K562 (cell line): ENCODE results near the gene TMEM164. TPM values are rescaled to one million over a fixed set of nuclear protein-coding genes. Genes with fewer than 3 reads are reported as not detected.

ENCODE experiments used
- ATF6 ChIP-seq: sonication (generic); formaldehyde crosslinking; IDR thresholded peaks from 2 replicates; pipeline ENCODE4 v1.4.0; 2020; ENCODE audit warnings: mild to moderate bottlenecking, missing genetic modification reagents
- CBFA2T3 ChIP-seq: fragments of 450-650 bp; IDR thresholded peaks from 2 replicates; pipeline ENCODE4 v1.6.1; 2017
- CHD2 ChIP-seq: IDR thresholded peaks from 2 replicates; pipeline ENCODE4 v1.6.1; 2011; ENCODE audit warnings: low read depth, low read length
- DNMT1 ChIP-seq: fragments of 450-650 bp; IDR thresholded peaks from 2 replicates; pipeline ENCODE4 v1.6.1; 2016; ENCODE audit warnings: antibody characterized with exemption, mild to moderate bottlenecking
- EGR1 ChIP-seq: fragments of 450-650 bp; conservative IDR thresholded peaks from 2 replicates; pipeline ENCODE4 v1.6.1; 2017; ENCODE audit warnings: mild to moderate bottlenecking
- FOXA3 ChIP-seq, 2 experiments: fragments of 450-650 bp in 1 of 2; sonication (generic) in 1 of 2; formaldehyde crosslinking; IDR thresholded peaks in 1 of 2; conservative IDR thresholded peaks in 1 of 2; 2 replicates each; pipeline versions ENCODE4 v1.4.0 to v1.8.0; 2020 to 2022; ENCODE audit warnings: mild to moderate bottlenecking in 2 of 2, missing genetic modification reagents in 1 of 2
- MTF1 ChIP-seq: fragments of 250-450 bp; sonication (Bioruptor Pico); IDR thresholded peaks from 2 replicates; pipeline ENCODE4 v1.9.0; 2021; ENCODE audit warnings: moderate library complexity, mild to moderate bottlenecking, inconsistent platforms, borderline replicate concordance
- NFATC3 ChIP-seq: fragments of 450-650 bp; IDR thresholded peaks from 2 replicates; pipeline ENCODE4 v1.6.1; 2017; ENCODE audit warnings: mild to moderate bottlenecking
- OTX1 ChIP-seq: fragments of 450-650 bp; formaldehyde crosslinking; IDR thresholded peaks from 2 replicates; pipeline ENCODE4 v1.4.0; 2022; ENCODE audit warnings: mild to moderate bottlenecking
- PHTF2 ChIP-seq: fragments of 250-450 bp; sonication (Bioruptor Pico); IDR thresholded peaks from 2 replicates; pipeline ENCODE4 v1.5.0; 2021; ENCODE audit warnings: mild to moderate bottlenecking
- RBM25 ChIP-seq: fragments of 200-400 bp; formaldehyde crosslinking; IDR thresholded peaks from 2 replicates; pipeline ENCODE4 v1.6.1; 2018; ENCODE audit warnings: low read length, low read depth, moderate library complexity; ENCODE audit not compliant: severe bottlenecking
- SAFB ChIP-seq: fragments of 200-400 bp; formaldehyde crosslinking; IDR thresholded peaks from 2 replicates; pipeline ENCODE4 v1.6.1; 2017; ENCODE audit warnings: low read depth, low read length, borderline replicate concordance
- TAF9B ChIP-seq: fragments of 450-650 bp; IDR thresholded peaks from 2 replicates; pipeline ENCODE4 v1.6.1; 2018; ENCODE audit warnings: mild to moderate bottlenecking; ENCODE audit not compliant: partially characterized antibody
- TFAM ChIP-seq: fragments of 250-450 bp; sonication (Bioruptor Pico); conservative IDR thresholded peaks from 2 replicates; pipeline ENCODE4 v1.5.0; 2021; ENCODE audit warnings: mild to moderate bottlenecking, moderate library complexity
- WHSC1 ChIP-seq: IDR thresholded peaks from one replicate; pipeline ENCODE4 v1.6.1; 2012; ENCODE audit warnings: low read length, control low read depth, inconsistent platforms
- ZBTB1 ChIP-seq: sonication (generic); formaldehyde crosslinking; IDR thresholded peaks from 2 replicates; pipeline ENCODE4 v1.8.1; 2023; ENCODE audit warnings: missing genetic modification reagents, low read depth, mild to moderate bottlenecking, borderline replicate concordance
- ZKSCAN3 ChIP-seq: fragments of 250-450 bp; sonication (Bioruptor Pico); IDR thresholded peaks from 2 replicates; pipeline ENCODE4 v1.4.0; 2020
- ZNF12 ChIP-seq: sonication (generic); formaldehyde crosslinking; IDR thresholded peaks from 2 replicates; pipeline ENCODE4 v1.4.0; 2020; ENCODE audit warnings: mild to moderate bottlenecking, missing genetic modification reagents
- ZNF696 ChIP-seq: fragments of 250-450 bp; sonication (Bioruptor Pico); conservative IDR thresholded peaks from 2 replicates; pipeline ENCODE4 v1.4.0; 2020; ENCODE audit warnings: mild to moderate bottlenecking, moderate library complexity
- polyA plus RNA-seq, 8 experiments: library from polyadenylated mRNA; depleted of rRNA in 4 of 8; stranded (reverse) in 5 of 8; unstranded in 3 of 8; fragments of >200 nt; fragmentation: Nextera tagmentation in 2 of 8; fragmentation: Illumina TruSeq in 1 of 8; extraction: Ambion mirVana in 2 of 8; extraction: Trizol in 1 of 8; gene quantifications; 2 replicates each; pipeline versions ENCODE4 v1.2.1 to v1.2.3, GENCODE V29; 2011 to 2014; ENCODE audit warnings: inconsistent platforms in 1 of 8, missing spikeins in 1 of 8
- total RNA-seq, 7 experiments: library from RNA; depleted of rRNA in 6 of 7; stranded (reverse); fragments of >200 nt in 6 of 7; fragmentation: Illumina TruSeq in 2 of 7; extraction: Trizol in 2 of 7; gene quantifications; 2 replicates each; pipeline versions ENCODE4 v1.2.1 to v1.2.3, GENCODE V29; 2011 to 2021; ENCODE audit warnings: low replicate concordance in 1 of 7
- TF ChIP-seq, protein P1 (sequence below): sonication (generic); formaldehyde crosslinking; IDR thresholded peaks from 2 replicates; pipeline ENCODE4 v1.8.1; 2023; ENCODE audit warnings: mild to moderate bottlenecking, missing genetic modification reagents
- TF ChIP-seq, protein P2 (sequence below): fragments of 200-800 bp; sonication (Bioruptor generic); IDR thresholded peaks from 2 replicates; pipeline ENCODE4 v1.6.1; 2016; ENCODE audit warnings: missing genetic modification characterization, missing compliant biosample characterization

TMEM164 gene
- total and polyA plus RNA-seq, 9 of the 15 experiments (the other 6 are each of a cell fraction or from before 2014, with no cell fraction given) = 2.4 to 57.3 (median 23.1) TPM

GRCh38 chrX:110119480-110119879, 116.6 kb downstream of the TMEM164 start (continued):
- TF ChIP-seq, protein P1, sequence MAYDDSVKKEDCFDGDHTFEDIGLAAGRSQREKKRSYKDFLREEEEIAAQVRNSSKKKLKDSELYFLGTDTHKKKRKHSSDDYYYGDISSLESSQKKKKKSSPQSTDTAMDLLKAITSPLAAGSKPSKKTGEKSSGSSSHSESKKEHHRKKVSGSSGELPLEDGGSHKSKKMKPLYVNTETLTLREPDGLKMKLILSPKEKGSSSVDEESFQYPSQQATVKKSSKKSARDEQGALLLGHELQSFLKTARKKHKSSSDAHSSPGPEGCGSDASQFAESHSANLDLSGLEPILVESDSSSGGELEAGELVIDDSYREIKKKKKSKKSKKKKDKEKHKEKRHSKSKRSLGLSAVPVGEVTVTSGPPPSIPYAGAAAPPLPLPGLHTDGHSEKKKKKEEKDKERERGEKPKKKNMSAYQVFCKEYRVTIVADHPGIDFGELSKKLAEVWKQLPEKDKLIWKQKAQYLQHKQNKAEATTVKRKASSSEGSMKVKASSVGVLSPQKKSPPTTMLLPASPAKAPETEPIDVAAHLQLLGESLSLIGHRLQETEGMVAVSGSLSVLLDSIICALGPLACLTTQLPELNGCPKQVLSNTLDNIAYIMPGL = no peak
- TF ChIP-seq WHSC1 (no peak), FOXA3 (CRISPR knock-in tag; conservative IDR thresholded peaks at IDR 0.05 in 1 of 2, IDR thresholded peaks at IDR 0.05 in 1 of 2) (no peak), PHTF2 (CRISPR knock-in tag) (no peak), ATF6 (no peak), CHD2 (no peak), OTX1 (CRISPR knock-in tag) (no peak), ZKSCAN3 (CRISPR knock-in tag) (no peak), TFAM (CRISPR knock-in tag) (no peak), MTF1 (CRISPR knock-in tag) (no peak), EGR1 (no peak), ZBTB1 (no peak), SAFB (no peak), NFATC3 (no peak), CBFA2T3 (peak; percentile 59), RBM25 (peak; percentile 61), DNMT1 (no peak), TAF9B (no peak), ZNF696 (CRISPR knock-in tag) (no peak), ZNF12 (CRISPR knock-in tag) (no peak)
- TF ChIP-seq, protein P2, sequence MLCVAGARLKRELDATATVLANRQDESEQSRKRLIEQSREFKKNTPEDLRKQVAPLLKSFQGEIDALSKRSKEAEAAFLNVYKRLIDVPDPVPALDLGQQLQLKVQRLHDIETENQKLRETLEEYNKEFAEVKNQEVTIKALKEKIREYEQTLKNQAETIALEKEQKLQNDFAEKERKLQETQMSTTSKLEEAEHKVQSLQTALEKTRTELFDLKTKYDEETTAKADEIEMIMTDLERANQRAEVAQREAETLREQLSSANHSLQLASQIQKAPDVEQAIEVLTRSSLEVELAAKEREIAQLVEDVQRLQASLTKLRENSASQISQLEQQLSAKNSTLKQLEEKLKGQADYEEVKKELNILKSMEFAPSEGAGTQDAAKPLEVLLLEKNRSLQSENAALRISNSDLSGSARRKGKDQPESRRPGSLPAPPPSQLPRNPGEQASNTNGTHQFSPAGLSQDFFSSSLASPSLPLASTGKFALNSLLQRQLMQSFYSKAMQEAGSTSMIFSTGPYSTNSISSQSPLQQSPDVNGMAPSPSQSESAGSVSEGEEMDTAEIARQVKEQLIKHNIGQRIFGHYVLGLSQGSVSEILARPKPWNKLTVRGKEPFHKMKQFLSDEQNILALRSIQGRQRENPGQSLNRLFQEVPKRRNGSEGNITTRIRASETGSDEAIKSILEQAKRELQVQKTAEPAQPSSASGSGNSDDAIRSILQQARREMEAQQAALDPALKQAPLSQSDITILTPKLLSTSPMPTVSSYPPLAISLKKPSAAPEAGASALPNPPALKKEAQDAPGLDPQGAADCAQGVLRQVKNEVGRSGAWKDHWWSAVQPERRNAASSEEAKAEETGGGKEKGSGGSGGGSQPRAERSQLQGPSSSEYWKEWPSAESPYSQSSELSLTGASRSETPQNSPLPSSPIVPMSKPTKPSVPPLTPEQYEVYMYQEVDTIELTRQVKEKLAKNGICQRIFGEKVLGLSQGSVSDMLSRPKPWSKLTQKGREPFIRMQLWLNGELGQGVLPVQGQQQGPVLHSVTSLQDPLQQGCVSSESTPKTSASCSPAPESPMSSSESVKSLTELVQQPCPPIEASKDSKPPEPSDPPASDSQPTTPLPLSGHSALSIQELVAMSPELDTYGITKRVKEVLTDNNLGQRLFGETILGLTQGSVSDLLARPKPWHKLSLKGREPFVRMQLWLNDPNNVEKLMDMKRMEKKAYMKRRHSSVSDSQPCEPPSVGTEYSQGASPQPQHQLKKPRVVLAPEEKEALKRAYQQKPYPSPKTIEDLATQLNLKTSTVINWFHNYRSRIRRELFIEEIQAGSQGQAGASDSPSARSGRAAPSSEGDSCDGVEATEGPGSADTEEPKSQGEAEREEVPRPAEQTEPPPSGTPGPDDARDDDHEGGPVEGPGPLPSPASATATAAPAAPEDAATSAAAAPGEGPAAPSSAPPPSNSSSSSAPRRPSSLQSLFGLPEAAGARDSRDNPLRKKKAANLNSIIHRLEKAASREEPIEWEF (CRISPR knock-in tag) = no peak
